GM21423 (cell line): Measurements from ENCODE around the gene PCCA.
"Not testable (repeated sequence)": the region's sequence is repeated elsewhere in the genome, so short reads cannot be mapped to it uniquely, and the experiment has no call there.

ENCODE experiments used
- ATAC-seq: cut with Tn5 transposase; IDR thresholded peaks from one replicate; pipeline ENCODE4 v1.9.1; 2021; ENCODE audit warnings: mild to moderate bottlenecking, moderate library complexity; ENCODE audit not compliant: unreplicated experiment

The PCCA gene

GRCh38 chr13:100520936-100521850 is 432.3 kb downstream of the PCCA start:
- ATAC-seq: no peak

GRCh38 chr13:100521851-100522617 is 433.1 kb downstream of the PCCA start:
- no peak for ATAC-seq

GRCh38 chr13:100522618-100523309 is 433.9 kb downstream of the PCCA start:
- no peak for ATAC-seq

GRCh38 chr13:100523411-100523810 is 434.5 kb downstream of the PCCA start:
- ATAC-seq: no peak

GRCh38 chr13:100523981-100524386 is 435.1 kb downstream of the PCCA start:
- no peak for ATAC-seq

- ATAC-seq: not testable (repeated sequence)
These were observed 435.8 kb downstream of the PCCA start for GRCh38 chr13:100524688-100525087.

- ATAC-seq: no peak
These were observed 436.8 kb downstream of the PCCA start for GRCh38 chr13:100525453-100526317.

- ATAC-seq: no peak
These were observed 437.6 kb downstream of the PCCA start for GRCh38 chr13:100526318-100527000.

- no peak for ATAC-seq
These were observed 438.8 kb downstream of the PCCA start for GRCh38 chr13:100527644-100528043.

- ATAC-seq: no peak
These were observed 439.5 kb downstream of the PCCA start for GRCh38 chr13:100528353-100528752.

- no peak for ATAC-seq
These were observed 439.9 kb downstream of the PCCA start for GRCh38 chr13:100528820-100529219.

- no peak for ATAC-seq
These were observed 440.9 kb downstream of the PCCA start for GRCh38 chr13:100529666-100530377.

GRCh38 chr13:100530671-100531213 is 441.8 kb downstream of the PCCA start:
- ATAC-seq: no peak

- ATAC-seq: no peak
These were observed 443.3 kb downstream of the PCCA start for GRCh38 chr13:100532090-100532766.

- no peak for ATAC-seq
These were observed 444.0 kb downstream of the PCCA start for GRCh38 chr13:100532836-100533435.

GRCh38 chr13:100533588-100534041 is 444.7 kb downstream of the PCCA start:
- ATAC-seq: no peak

- no peak for ATAC-seq
These were observed 445.4 kb downstream of the PCCA start for GRCh38 chr13:100534147-100534843.
